A549 (cell line): Measurements from ENCODE around the gene CMBL. TPM values are rescaled to one million over a fixed set of nuclear protein-coding genes. Genes with fewer than 3 reads are reported as not detected.

Experiments
- ATAC-seq, 2 experiments: fragments of 200-7000 bp in 1 of 2; fragments of >200 bp in 1 of 2; cut with Nextera tagmentation in 1 of 2; cut with Tn5 transposase in 1 of 2; 3 replicates each; pipeline versions ENCODE4 v1.8.0 to v1.9.1; 2018 to 2020; ENCODE audit warnings: mild to moderate bottlenecking in 1 of 2, moderate library complexity in 1 of 2
- CTCF ChIA-PET: fragments of 300-600 bp; sonication (Branson Sonifier 250); formaldehyde crosslinking; extraction: SDS; loops from one replicate; lab custom pipeline; 2021; ENCODE audit warnings: antibody characterized with exemption, inconsistent platforms; lab: Yijun Ruan, JAX
- POLR2A ChIA-PET: fragments of 350-600 bp; formaldehyde crosslinking; extraction: SDS; loops from one replicate; lab custom pipeline; 2021; ENCODE audit warnings: antibody characterized with exemption, inconsistent platforms; lab: Yijun Ruan, JAX
- DNase-seq, 2 experiments: peaks; one replicate each; pipeline versions ENCODE4 v3.0.0 to v3.0.0-alpha.2; 2011 to 2016; ENCODE audit warnings: low read depth in 1 of 2, low spot score in 1 of 2
- FAIRE-seq: peaks from 2 replicates; lab custom pipeline; 2011; peaks lifted over from hg19 to GRCh38; lab: Jason Lieb, UNC
- H3K27ac ChIP-seq, 2 experiments: fragments of >200 bp; sonication (Bioruptor Twin); formaldehyde crosslinking; 3 replicates each; pipeline ENCODE4 v1.5.1; 2016 to 2017
- H3K4me1 ChIP-seq: fragments of >200 bp; sonication (Bioruptor Twin); formaldehyde crosslinking; 3 replicates; pipeline ENCODE4 v1.6.1; 2016
- H3K4me2 ChIP-seq: fragments of >200 bp; sonication (Bioruptor Twin); formaldehyde crosslinking; 3 replicates; pipeline ENCODE4 v1.6.1; 2016
- H3K4me3 ChIP-seq: fragments of >200 bp; sonication (Bioruptor Twin); formaldehyde crosslinking; 3 replicates; pipeline ENCODE4 v1.5.1; 2016
- H3K9me3 ChIP-seq: fragments of >200 bp; sonication (Bioruptor Twin); formaldehyde crosslinking; 3 replicates; pipeline ENCODE4 v1.6.1; 2016
- BHLHE40 ChIP-seq: IDR thresholded peaks from 2 replicates; pipeline ENCODE4 v1.6.1; 2012; ENCODE audit warnings: low read depth, low read length, inconsistent platforms
- CBX2 ChIP-seq: fragments of 200-600 bp; sonication (generic); IDR thresholded peaks from 2 replicates; pipeline ENCODE4 v1.6.1; 2016; ENCODE audit warnings: low read depth, mild to moderate bottlenecking, borderline replicate concordance
- CEBPB ChIP-seq, 2 experiments: fragments of >200 bp in 1 of 2; sonication (Bioruptor Twin) in 1 of 2; formaldehyde crosslinking in 1 of 2; IDR thresholded peaks; 2 replicates each; pipeline ENCODE4 v1.6.1; 2012 to 2016
- CHD4 ChIP-seq: fragments of 200-600 bp; sonication (generic); IDR thresholded peaks from 2 replicates; pipeline ENCODE4 v1.6.1; 2016; ENCODE audit warnings: antibody characterized with exemption, mild to moderate bottlenecking, borderline replicate concordance
- EHF ChIP-seq: fragments of 250-450 bp; sonication (Bioruptor Pico); IDR thresholded peaks from 2 replicates; pipeline ENCODE4 v1.5.0; 2020; ENCODE audit warnings: mild to moderate bottlenecking
- GATA3 ChIP-seq: IDR thresholded peaks from 2 replicates; pipeline ENCODE4 v1.6.1; 2012; ENCODE audit warnings: borderline replicate concordance
- HOXB5 ChIP-seq: fragments of 250-450 bp; sonication (Bioruptor Pico); IDR thresholded peaks from 2 replicates; pipeline ENCODE4 v1.5.0; 2020; ENCODE audit warnings: mild to moderate bottlenecking, moderate library complexity
- JUN ChIP-seq, 2 experiments: fragments of >200 bp; sonication (Bioruptor Twin); formaldehyde crosslinking; IDR thresholded peaks; 2 replicates in 1 of 2; 3 replicates in 1 of 2; pipeline ENCODE4 v1.6.1; 2016 to 2017
- JUNB ChIP-seq: fragments of >200 bp; sonication (Bioruptor Twin); formaldehyde crosslinking; IDR thresholded peaks from 2 replicates; pipeline ENCODE4 v1.6.1; 2016
- KDM5A ChIP-seq: fragments of 200-600 bp; sonication (generic); IDR thresholded peaks from 2 replicates; pipeline ENCODE4 v1.6.1; 2016; ENCODE audit warnings: antibody characterized with exemption, mild to moderate bottlenecking
- MAFK ChIP-seq: fragments of 450-650 bp; IDR thresholded peaks from 2 replicates; pipeline ENCODE4 v1.6.1; 2014; ENCODE audit not compliant: partially characterized antibody
- MYC ChIP-seq: IDR thresholded peaks from 2 replicates; pipeline ENCODE4 v1.6.1; 2012; ENCODE audit warnings: mild to moderate bottlenecking, inconsistent platforms, low read length, improper control_type of control experiment, borderline replicate concordance
- NPAS2 ChIP-seq: fragments of 250-450 bp; sonication (Bioruptor Pico); IDR thresholded peaks from 2 replicates; pipeline ENCODE4 v1.8.0; 2022; ENCODE audit warnings: mild to moderate bottlenecking, moderate library complexity, borderline replicate concordance
- NR3C1 ChIP-seq: fragments of >200 bp; sonication (Bioruptor Twin); formaldehyde crosslinking; IDR thresholded peaks from 3 replicates; pipeline ENCODE4 v1.6.1; 2017
- PHF8 ChIP-seq: fragments of 200-600 bp; sonication (generic); IDR thresholded peaks from 2 replicates; pipeline ENCODE4 v1.6.1; 2016; ENCODE audit warnings: low read depth, mild to moderate bottlenecking, antibody characterized with exemption, moderate library complexity, borderline replicate concordance
- POLR2A ChIP-seq: IDR thresholded peaks from 2 replicates; pipeline ENCODE4 v1.6.1; 2012; ENCODE audit warnings: mild to moderate bottlenecking, low read length
- POLR2AphosphoS2 ChIP-seq: conservative IDR thresholded peaks from 2 replicates; pipeline ENCODE4 v1.6.1; 2012; ENCODE audit warnings: low read length, improper control_type of control experiment, inconsistent platforms
- RAD21 ChIP-seq, 2 experiments: fragments of >200 bp in 1 of 2; sonication (Bioruptor Twin) in 1 of 2; formaldehyde crosslinking in 1 of 2; IDR thresholded peaks in 1 of 2; conservative IDR thresholded peaks in 1 of 2; 2 replicates in 1 of 2; 3 replicates in 1 of 2; pipeline ENCODE4 v1.6.1; 2012 to 2018; ENCODE audit warnings: inconsistent platforms in 1 of 2
- RARB ChIP-seq: fragments of 250-450 bp; sonication (Bioruptor Pico); IDR thresholded peaks from 2 replicates; pipeline ENCODE4 v1.8.0; 2021; ENCODE audit warnings: mild to moderate bottlenecking, moderate library complexity
- RFX5 ChIP-seq: fragments of 450-650 bp; IDR thresholded peaks from 2 replicates; pipeline ENCODE4 v1.7.1; 2014; ENCODE audit warnings: antibody characterized with exemption, mild to moderate bottlenecking, moderate library complexity
- SREBF2 ChIP-seq: fragments of 450-650 bp; IDR thresholded peaks from 2 replicates; pipeline ENCODE4 v1.6.1; 2014; ENCODE audit warnings: mild to moderate bottlenecking, moderate library complexity
- TFCP2L1 ChIP-seq: fragments of 250-450 bp; sonication (Bioruptor Pico); IDR thresholded peaks from 2 replicates; pipeline ENCODE4 v1.5.0; 2021; ENCODE audit warnings: mild to moderate bottlenecking
- ZNF302 ChIP-seq: fragments of 250-450 bp; sonication (Bioruptor Pico); IDR thresholded peaks from 2 replicates; pipeline ENCODE4 v1.9.0; 2021; ENCODE audit warnings: inconsistent platforms, mild to moderate bottlenecking, moderate library complexity
- WGBS: methylation state at CpG from one replicate; pipeline ENCODE4 v1.1.6; 2017; ENCODE audit errors: missing lambda C conversion rate; 5-methylcytosine and 5-hydroxymethylcytosine counted together
- polyA plus RNA-seq, 4 experiments: library from polyadenylated mRNA; depleted of rRNA in 3 of 4; stranded (reverse); fragments of >200 nt; fragmentation: RNase III in 1 of 4; extraction: RNeasy Plus Mini Kit Qiagen cat#74134 plus additional on column Dnase treatment in 1 of 4; gene quantifications; 2 replicates in 3 of 4; 3 replicates in 1 of 4; pipeline ENCODE4 v1.2.3, GENCODE V29; 2011 to 2017
- TF ChIP-seq, protein P1 (sequence below): IDR thresholded peaks from 2 replicates; pipeline ENCODE4 v1.6.1; 2012; ENCODE audit warnings: low read depth, borderline replicate concordance
- TF ChIP-seq, protein P2 (sequence below): fragments of 250-450 bp; sonication (Bioruptor Pico); IDR thresholded peaks from 2 replicates; pipeline ENCODE4 v1.5.0; 2020; ENCODE audit warnings: low read depth, mild to moderate bottlenecking, moderate library complexity
- TF ChIP-seq, protein P3 (sequence below): fragments of >200 bp; sonication (Bioruptor Twin); formaldehyde crosslinking; IDR thresholded peaks from 3 replicates; pipeline ENCODE4 v1.6.1; 2016
- TF ChIP-seq, protein P4 (sequence below): IDR thresholded peaks from 2 replicates; pipeline ENCODE4 v1.6.1; 2012
- TF ChIP-seq, protein P5 (sequence below): fragments of 150-350 bp; IDR thresholded peaks from 2 replicates; pipeline ENCODE4 v1.6.1; 2014; ENCODE audit warnings: low read depth, mild to moderate bottlenecking, low read length

The CMBL gene
- polyA plus RNA-seq, 2 of the 4 experiments (the other 2 are of a cell fraction): 23.5 to 32.6 TPM

DNA sequence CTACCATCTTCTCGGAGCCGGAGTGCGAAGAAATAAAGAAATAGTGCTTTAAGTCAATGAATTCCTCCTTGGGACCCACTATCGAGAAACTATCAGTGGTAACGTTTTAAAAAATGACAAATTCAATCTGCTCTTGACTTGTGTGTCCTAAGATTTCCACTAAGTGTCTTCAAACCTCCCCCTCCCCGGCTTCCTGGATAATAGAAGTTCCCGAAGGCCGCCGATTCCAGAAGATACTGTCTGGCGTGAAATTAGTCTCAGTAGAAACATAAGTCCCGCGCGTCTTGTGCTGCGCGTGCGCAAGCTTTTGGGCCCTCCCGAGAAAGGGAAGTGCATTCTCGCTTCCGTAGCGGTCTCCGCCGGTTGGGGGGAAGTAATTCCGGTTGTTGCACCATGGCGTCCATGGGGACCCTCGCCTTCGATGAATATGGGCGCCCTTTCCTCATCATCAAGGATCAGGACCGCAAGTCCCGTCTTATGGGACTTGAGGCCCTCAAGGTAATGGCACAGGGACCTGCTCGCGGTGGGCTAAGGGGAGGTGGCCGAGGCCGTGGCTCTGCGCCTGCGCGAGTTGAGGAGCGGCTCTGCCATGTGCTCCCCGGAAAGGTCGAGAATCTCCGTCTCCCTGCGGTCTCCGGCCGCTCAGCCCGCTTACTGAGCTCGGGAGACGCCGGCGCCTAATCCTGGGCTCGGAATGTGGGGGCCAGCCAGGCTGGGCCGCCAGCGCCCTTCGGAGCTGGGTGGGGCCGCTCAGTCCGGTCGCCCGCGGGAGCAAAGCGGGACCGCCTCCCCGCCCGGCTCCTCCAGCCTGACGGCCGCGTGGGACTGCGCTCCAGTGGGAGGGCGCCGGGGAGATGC, 57.5 kb downstream of the CMBL start, which contains the start of gene CCT5:
Gene CCT5 (plus strand): TSS at position 333 of the 858 bp plus-strand sequence. CDS start 61 bp downstream, at position 394.
- peak; percentile 95 to 99 for DNase-seq
- Histone ChIP-seq H3K4me1 (peaks cover 31% of the 10 kb centered on the region), H3K9me3 (no peaks in the 10 kb centered on the region), H3K4me2 (peak within 1 kb of the TSS; percentile 97), H3K27ac (peak within 1 kb of the TSS; percentile 88 to 98), H3K4me3 (peak within 1 kb of the TSS; percentile 87)
- ChIA-PET CTCF (interaction anchor here (1.1 to 1.8 kb wide), 2 partner anchors 13 to 24 kb away, joined by 3 to 7 read pairs; no protein-coding TSS in a partner anchor), POLR2A (interaction anchor here (0.7 to 3.6 kb wide), 10 partner anchors 9 to 191 kb away, joined by 3 to 29 read pairs (median 4); partner anchors contain the start of gene MARCHF6)
- peak; percentile 86 to 88 for ATAC-seq
- FAIRE-seq: no peak
- TF ChIP-seq, protein P1, sequence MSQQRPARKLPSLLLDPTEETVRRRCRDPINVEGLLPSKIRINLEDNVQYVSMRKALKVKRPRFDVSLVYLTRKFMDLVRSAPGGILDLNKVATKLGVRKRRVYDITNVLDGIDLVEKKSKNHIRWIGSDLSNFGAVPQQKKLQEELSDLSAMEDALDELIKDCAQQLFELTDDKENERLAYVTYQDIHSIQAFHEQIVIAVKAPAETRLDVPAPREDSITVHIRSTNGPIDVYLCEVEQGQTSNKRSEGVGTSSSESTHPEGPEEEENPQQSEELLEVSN: peak; percentile 32; the same call in 1 of the 2 replicates
- TF ChIP-seq, protein P2, sequence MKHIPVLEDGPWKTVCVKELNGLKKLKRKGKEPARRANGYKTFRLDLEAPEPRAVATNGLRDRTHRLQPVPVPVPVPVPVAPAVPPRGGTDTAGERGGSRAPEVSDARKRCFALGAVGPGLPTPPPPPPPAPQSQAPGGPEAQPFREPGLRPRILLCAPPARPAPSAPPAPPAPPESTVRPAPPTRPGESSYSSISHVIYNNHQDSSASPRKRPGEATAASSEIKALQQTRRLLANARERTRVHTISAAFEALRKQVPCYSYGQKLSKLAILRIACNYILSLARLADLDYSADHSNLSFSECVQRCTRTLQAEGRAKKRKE (CRISPR knock-in tag): no peak
- TF ChIP-seq POLR2AphosphoS2 (no peak), TFCP2L1 (CRISPR knock-in tag) (peak; percentile 25; the same call in 1 of the 2 replicates), NR3C1 (no peak), JUN (IDR thresholded peaks at IDR 0.05) (peak; percentile 59 to 80; a peak in 4 of 5 replicates), BHLHE40 (0 out of 2 replicates have a peak, but pooled peaks have one; percentile 43), MAFK (no peak), KDM5A (0 out of 2 replicates have a peak, but pooled peaks have one; percentile 31), GATA3 (peak; percentile 50), CEBPB (IDR thresholded peaks at IDR 0.05) (peak in 1 of 2 experiments; percentile 46; a peak in 2 of 4 replicates), RARB (CRISPR knock-in tag) (no peak), POLR2A (peak; percentile 89), SREBF2 (peak; percentile 13; the same call in 1 of the 2 replicates), PHF8 (peak; percentile 96), MYC (peak; percentile 99), HOXB5 (CRISPR knock-in tag) (no peak)
- TF ChIP-seq, protein P3, sequence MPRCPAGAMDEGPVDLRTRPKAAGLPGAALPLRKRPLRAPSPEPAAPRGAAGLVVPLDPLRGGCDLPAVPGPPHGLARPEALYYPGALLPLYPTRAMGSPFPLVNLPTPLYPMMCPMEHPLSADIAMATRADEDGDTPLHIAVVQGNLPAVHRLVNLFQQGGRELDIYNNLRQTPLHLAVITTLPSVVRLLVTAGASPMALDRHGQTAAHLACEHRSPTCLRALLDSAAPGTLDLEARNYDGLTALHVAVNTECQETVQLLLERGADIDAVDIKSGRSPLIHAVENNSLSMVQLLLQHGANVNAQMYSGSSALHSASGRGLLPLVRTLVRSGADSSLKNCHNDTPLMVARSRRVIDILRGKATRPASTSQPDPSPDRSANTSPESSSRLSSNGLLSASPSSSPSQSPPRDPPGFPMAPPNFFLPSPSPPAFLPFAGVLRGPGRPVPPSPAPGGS: peak; percentile 47; the same call in 2 of the 3 replicates
- TF ChIP-seq, protein P4, sequence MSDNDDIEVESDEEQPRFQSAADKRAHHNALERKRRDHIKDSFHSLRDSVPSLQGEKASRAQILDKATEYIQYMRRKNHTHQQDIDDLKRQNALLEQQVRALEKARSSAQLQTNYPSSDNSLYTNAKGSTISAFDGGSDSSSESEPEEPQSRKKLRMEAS: peak; percentile 98
- under 1% methylated on average over 43 of the region's 67 CpGs for WGBS

DNA sequence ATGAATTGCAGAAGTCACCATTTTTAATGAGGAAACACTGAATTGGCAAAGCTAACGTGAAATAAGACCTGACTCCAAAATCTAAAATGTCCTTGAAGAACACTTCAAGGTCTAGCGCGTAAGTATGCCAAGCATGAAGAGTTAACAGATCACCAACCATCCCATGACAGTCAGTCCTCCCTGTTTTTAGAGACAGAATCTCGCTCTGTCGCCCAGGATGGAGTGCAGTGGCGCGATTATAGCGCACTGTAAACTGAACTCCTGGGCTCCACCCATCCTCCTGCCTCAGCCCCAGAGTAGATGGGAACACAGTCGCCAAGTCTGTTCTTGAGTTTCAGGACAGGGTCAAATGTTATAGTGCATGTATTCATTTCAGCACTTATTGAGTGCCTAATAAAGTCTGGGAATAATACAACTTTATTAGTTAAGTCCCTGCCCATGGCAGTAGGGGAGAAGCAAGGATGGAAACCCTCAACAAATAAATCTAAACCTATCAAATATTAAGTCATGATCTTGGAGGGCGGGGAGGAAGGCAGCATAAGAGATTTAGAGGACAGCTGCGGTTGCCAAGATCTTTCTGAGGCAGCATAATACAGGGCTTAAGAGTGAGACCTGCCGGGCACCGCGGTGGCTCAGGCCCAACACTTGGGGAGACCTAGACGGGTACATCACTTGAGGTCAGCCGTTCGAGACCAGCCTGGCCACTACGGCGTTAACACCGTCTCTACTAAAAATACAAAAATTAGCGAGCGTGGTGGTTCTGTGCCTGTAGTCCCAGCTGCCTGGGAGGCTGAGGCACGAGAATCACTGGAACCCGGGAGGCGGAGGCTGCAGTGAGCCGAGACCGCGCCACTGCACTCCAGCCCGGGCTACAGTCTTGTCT, 59.1 kb downstream of the CMBL start:
- WGBS: 35% methylated on average over 29 of the region's 29 CpGs
- Histone ChIP-seq H3K27ac (peak overlapping the region; percentile 88 to 98), H3K4me2 (peak overlapping the region; percentile 94), H3K4me1 (peaks cover 32% of the 10 kb centered on the region), H3K4me3 (peak overlapping the region; percentile 87), H3K9me3 (no peaks in the 10 kb centered on the region)
- DNase-seq (no peak), FAIRE-seq (no peak), ATAC-seq (peak in 1 of 2 experiments; percentile 7; a peak in 3 of 6 replicates)
- ChIA-PET POLR2A (interaction anchor here (2.0 to 3.6 kb wide), 2 partner anchors 15 to 105 kb away, joined by 16 to 29 read pairs; partner anchors contain the start of gene MARCHF6), CTCF (interaction anchor here (0.6 to 0.8 kb wide), 2 partner anchors 15 to 201 kb away, joined by 3 to 4 read pairs; no protein-coding TSS in a partner anchor)
- no peak for TF ChIP-seq ZNF302
- TF ChIP-seq, protein P1: no peak
- TF ChIP-seq JUNB: no peak
- no peak for TF ChIP-seq RFX5
- TF ChIP-seq CBX2: no peak
- TF ChIP-seq, protein P5, sequence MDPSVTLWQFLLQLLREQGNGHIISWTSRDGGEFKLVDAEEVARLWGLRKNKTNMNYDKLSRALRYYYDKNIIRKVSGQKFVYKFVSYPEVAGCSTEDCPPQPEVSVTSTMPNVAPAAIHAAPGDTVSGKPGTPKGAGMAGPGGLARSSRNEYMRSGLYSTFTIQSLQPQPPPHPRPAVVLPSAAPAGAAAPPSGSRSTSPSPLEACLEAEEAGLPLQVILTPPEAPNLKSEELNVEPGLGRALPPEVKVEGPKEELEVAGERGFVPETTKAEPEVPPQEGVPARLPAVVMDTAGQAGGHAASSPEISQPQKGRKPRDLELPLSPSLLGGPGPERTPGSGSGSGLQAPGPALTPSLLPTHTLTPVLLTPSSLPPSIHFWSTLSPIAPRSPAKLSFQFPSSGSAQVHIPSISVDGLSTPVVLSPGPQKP: no peak
- TF ChIP-seq EHF (CRISPR knock-in tag): no peak
- TF ChIP-seq JUN (IDR thresholded peaks at IDR 0.05): no peak
- no peak for TF ChIP-seq MYC
- TF ChIP-seq NPAS2 (CRISPR knock-in tag): no peak
- no peak for TF ChIP-seq BHLHE40
- no peak for TF ChIP-seq RAD21 (conservative IDR thresholded peaks at IDR 0.05 in 1 of 2, IDR thresholded peaks at IDR 0.05 in 1 of 2)
- no peak for TF ChIP-seq RARB (CRISPR knock-in tag)
- TF ChIP-seq CHD4: no peak
